ENCODE results near the gene C3orf22.

C3orf22 gene

GRCh38 chr3:126519506-126520455 is 39.0 kb downstream of the C3orf22 start:
- TF ChIP-seq GATA2 (IDR thresholded peaks at IDR 0.05; ENCODE audit: low read depth, low read length) = no peak
- TF ChIP-seq GATA3 (IDR thresholded peaks at IDR 0.05; ENCODE audit: low read depth, low read length) = no peak

- TF ChIP-seq GATA3 (IDR thresholded peaks at IDR 0.05; ENCODE audit: low read depth, low read length) (no peak), GATA2 (IDR thresholded peaks at IDR 0.05; ENCODE audit: low read depth, low read length) (no peak)
Measured at GRCh38 chr3:126518779-126519177, 40.0 kb downstream of the C3orf22 start.

DNA sequence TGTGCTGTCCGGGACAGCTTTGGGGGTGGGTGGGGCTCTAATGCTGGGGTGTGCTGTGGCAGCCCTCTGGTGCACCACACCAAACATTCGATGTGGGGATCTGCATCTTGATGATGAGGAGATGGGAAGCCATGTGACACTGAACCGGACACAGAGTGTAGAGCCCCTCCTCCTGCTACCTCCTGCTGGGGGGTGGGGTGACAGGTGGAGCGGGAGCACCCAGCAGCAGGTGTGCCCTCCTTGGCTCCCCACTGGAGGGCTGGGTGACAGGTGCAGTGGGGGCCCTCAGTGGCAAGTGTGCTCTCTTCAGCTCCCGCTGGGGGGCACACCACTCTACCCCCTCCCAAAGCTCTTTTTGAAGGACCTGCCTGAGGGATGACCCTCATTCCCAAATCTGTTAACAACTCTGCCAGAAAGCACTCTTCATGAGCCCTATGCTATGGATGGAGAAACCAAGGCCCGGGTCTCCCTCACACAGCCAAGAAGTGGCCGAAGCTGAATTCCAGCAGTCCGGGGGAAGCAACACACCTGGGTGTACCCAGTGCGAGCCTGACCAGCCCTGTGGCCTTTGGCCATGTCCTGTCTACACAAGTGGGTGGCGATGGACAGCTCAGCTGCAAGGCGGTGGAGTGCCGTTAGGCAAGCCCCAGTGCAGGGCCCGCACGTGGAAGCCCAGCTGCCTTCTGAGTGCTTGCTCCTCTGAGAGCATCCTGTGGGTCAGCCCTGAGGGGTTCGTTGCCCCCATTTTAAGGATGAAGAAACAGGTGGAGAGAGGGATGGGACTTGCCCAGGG is 40.5 kb downstream of the C3orf22 start:
- TF ChIP-seq GATA3 (IDR thresholded peaks at IDR 0.05; ENCODE audit: low read depth, low read length) (no peak), GATA2 (IDR thresholded peaks at IDR 0.05; ENCODE audit: low read depth, low read length) (no peak)

- no peak for TF ChIP-seq GATA2 (IDR thresholded peaks at IDR 0.05; ENCODE audit: low read depth, low read length)
- no peak for TF ChIP-seq GATA3 (IDR thresholded peaks at IDR 0.05; ENCODE audit: low read depth, low read length)
Measured at GRCh38 chr3:126517291-126517951, 41.3 kb downstream of the C3orf22 start, which contains the start of gene UROC1. TSS of gene UROC1 (minus strand) at chr3:126517773. CDS start at chr3:126517719, 54 bp downstream.

DNA sequence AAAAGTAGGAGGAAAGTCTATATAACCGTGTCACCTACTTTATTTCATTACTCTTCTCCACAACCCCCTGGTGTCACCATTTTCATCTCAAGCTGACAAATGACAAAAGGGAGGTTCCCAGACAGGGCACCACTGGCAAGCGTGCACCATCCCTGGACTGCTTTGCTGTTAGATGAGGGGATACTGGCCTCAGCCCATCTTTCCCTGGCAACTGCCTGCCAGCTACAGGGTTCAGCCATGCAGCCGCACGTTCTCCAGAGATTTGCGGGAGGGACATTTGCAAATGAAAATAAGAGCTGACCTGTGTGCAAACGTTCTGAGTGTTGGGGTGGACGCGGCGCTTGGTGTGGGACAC is 41.8 kb downstream of the C3orf22 start:
- TF ChIP-seq GATA2 (IDR thresholded peaks at IDR 0.05; ENCODE audit: low read depth, low read length) (no peak), GATA3 (IDR thresholded peaks at IDR 0.05; ENCODE audit: low read depth, low read length) (no peak)

DNA sequence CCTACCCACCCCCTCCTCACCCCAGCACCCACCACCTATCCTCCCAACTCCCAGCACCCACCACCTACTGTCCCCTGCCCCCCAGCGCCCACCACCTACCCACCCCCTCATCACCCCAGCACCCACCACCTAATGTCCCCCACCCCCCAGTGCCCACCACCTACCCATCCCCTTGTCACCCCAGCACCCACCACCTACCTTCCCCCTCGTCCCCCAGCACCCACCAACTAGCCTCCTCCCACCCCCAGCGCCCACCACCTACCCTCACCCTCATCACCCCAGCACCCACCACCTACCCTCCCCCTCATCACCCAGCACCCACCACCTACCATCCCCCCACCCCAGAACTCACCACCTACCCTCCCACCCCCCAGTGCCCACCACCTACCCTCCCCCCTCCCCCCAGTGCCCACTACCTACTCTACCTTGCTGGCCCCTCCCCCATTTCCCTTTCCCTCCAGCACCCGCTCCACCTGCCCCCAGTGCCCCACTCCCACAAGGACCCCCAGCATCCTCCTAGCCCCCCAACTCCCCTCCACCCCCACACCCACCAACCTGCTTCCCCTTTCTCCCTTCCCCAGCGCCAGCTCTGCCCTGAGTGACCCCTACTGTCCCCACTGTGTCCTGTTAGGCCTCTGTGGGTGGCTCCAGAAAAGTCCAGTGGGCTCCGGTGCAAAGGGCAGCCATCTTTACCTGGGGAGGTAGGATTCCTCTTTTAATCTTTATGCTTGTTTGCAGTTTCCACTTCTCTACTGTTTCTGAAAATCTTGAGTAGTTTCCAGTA is 42.4 kb downstream of the C3orf22 start:
- TF ChIP-seq GATA2 (IDR thresholded peaks at IDR 0.05; ENCODE audit: low read depth, low read length) (no peak), GATA3 (IDR thresholded peaks at IDR 0.05; ENCODE audit: low read depth, low read length) (no peak)

- TF ChIP-seq GATA2 (IDR thresholded peaks at IDR 0.05; ENCODE audit: low read depth, low read length) = no peak
- TF ChIP-seq GATA3 (IDR thresholded peaks at IDR 0.05; ENCODE audit: low read depth, low read length) = no peak
Measured at GRCh38 chr3:126515066-126515706, 43.5 kb downstream of the C3orf22 start.

GRCh38 chr3:126514161-126514560 is 44.6 kb downstream of the C3orf22 start:
- TF ChIP-seq GATA3 (IDR thresholded peaks at IDR 0.05; ENCODE audit: low read depth, low read length) (no peak), GATA2 (IDR thresholded peaks at IDR 0.05; ENCODE audit: low read depth, low read length) (no peak)

DNA sequence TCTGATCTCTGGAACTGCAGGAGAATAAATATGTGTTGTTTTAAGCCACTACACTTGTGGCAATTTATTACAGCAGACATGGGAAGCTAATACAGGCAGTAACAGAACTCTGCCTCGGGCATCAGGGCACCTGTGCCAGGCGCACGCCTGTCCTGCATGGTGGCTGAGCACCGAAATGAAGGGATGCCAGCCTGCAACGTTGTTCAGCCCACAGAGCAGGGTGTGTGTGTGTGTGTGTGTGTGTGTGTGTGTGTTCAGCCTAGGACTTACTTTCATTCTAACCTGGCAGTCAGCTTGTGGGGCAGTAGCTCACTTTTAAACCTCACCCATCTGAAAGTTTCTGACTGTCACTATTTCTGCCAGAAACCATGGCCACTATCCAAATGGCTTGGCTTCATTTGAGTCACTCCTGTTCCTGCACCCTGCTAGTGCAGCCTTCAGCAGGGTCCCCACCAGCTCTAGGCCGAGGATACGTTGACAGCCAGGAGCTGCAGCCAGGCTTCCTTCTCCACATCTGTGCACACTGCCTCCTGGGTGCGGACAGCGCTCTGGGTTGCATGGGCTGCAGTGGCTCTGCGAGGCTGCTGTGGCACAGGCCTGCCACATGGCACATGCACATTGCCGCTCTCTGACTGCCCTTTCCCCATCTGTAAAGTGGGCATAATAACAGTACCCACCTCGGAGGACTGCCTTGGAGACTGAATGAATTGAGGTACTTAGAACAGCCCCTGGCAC is 45.6 kb downstream of the C3orf22 start:
- TF ChIP-seq GATA3 (IDR thresholded peaks at IDR 0.05; ENCODE audit: low read depth, low read length) (no peak), GATA2 (IDR thresholded peaks at IDR 0.05; ENCODE audit: low read depth, low read length) (no peak)

GRCh38 chr3:126512026-126512425 is 46.7 kb downstream of the C3orf22 start:
- no peak for TF ChIP-seq GATA3 (IDR thresholded peaks at IDR 0.05; ENCODE audit: low read depth, low read length)
- no peak for TF ChIP-seq GATA2 (IDR thresholded peaks at IDR 0.05; ENCODE audit: low read depth, low read length)

GRCh38 chr3:126511291-126511690 is 47.4 kb downstream of the C3orf22 start:
- TF ChIP-seq GATA3 (IDR thresholded peaks at IDR 0.05; ENCODE audit: low read depth, low read length) (no peak), GATA2 (IDR thresholded peaks at IDR 0.05; ENCODE audit: low read depth, low read length) (no peak)

DNA sequence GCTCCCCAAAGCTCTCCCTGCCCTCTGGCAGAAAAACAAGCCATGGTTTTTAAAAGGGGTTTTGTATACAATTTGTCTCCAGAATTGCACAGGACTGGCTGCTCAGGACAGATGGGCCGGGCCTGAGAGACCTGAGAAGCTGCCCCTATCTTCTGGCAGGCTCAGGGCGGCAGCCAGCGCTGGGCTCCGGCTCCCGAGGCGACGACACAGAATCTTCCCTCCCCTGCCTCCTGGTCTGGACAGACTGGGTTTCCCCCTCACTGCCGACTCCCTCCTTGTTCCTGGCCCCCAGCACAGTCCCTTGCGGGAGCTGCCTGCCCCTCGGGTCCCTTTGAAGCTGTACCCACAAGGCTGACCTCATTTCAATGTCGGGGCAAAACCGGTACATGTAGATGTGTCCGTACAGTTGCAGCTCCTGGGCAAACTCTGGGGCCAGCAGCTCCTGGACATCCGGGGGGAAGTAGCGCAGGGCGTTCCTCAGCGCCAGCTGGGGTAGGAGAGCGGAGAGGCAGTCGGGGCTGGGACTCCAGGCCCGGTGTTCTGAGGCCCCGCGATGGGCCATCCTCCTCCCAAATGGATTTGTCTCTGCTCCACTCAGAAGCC is 48.3 kb downstream of the C3orf22 start:
- TF ChIP-seq GATA2 (IDR thresholded peaks at IDR 0.05; ENCODE audit: low read depth, low read length) = no peak
- no peak for TF ChIP-seq GATA3 (IDR thresholded peaks at IDR 0.05; ENCODE audit: low read depth, low read length)
